Kidney epithelial cell (primary cell): Measurements from ENCODE around the gene F5. TPM values are rescaled to one million over a fixed set of nuclear protein-coding genes. Genes with fewer than 3 reads are reported as not detected.

Experiments used
- DNase-seq: peaks from one replicate; pipeline ENCODE4 v3.0.0-alpha.2; 2010; ENCODE audit warnings: low read depth
- H3K27me3 ChIP-seq: 2 replicates; pipeline ENCODE4 v1.6.0; 2011; ENCODE audit warnings: low read length; ENCODE audit not compliant: control insufficient read depth, insufficient read depth
- H3K36me3 ChIP-seq: 2 replicates; pipeline ENCODE4 v1.5.1; 2011; ENCODE audit warnings: low read length; ENCODE audit not compliant: control insufficient read depth, insufficient read depth
- H3K4me3 ChIP-seq: 2 replicates; pipeline ENCODE4 v1.5.1; 2011; ENCODE audit warnings: low read depth, mild to moderate bottlenecking, control low read depth, low read length
- total RNA-seq: library from RNA; depleted of rRNA; stranded (reverse); fragments of >200 nt; gene quantifications from 2 replicates; pipeline ENCODE4 v1.2.3, GENCODE V29; 2015
- TF ChIP-seq, protein P1 (sequence below): IDR thresholded peaks from 2 replicates; pipeline ENCODE4 v1.5.1; 2011; ENCODE audit warnings: mild to moderate bottlenecking, moderate library complexity, low read length, control low read depth, inconsistent platforms; ENCODE audit not compliant: insufficient read depth, poor library complexity, severe bottlenecking

The F5 gene
- total RNA-seq, 1 donor from 2014 or later, result not detected

DNA sequence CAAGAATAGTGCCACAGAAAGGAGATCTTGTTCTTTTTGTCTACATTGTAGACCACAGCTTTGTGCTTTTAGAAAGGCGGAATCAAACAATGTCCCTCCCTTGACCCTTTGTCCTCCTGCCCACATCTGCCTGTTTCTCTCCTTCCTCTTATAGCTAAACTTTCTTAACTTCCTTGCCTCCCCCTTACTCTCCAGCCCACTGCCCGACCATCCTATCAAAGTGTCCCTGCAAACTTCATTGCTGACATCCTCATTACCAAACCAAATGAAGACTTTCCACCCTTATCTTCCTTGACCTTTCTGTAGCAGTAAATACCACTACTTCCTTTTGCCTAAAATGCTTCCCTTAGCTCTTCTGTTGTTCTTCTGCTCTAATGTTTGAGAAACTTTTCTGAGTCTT lies 38.6 kb upstream of the F5 start:
- no peak overlapping the region for H3K4me3 ChIP-seq
- no peak for DNase-seq

DNA sequence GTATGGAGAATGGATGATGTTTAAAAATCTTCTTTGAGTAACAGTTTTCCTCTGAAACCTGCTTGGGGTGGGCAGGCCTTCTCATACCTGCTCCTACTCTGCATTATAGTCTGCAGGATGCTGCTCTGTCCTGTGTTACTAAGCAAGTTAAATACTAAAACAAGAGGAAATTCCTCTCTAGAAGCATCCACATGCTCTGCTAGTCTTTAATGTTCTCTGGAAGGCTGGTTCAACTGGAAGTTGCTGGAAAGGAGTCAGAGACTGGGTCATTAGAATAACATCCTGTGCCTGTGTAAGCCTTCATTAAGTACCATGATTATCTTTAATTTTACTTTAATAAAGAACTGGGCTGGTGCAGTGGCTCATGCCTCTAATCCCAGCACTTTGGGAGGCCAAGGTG lies 37.8 kb upstream of the F5 start:
- H3K4me3 ChIP-seq, result no peak overlapping the region
- TF ChIP-seq, protein P1, sequence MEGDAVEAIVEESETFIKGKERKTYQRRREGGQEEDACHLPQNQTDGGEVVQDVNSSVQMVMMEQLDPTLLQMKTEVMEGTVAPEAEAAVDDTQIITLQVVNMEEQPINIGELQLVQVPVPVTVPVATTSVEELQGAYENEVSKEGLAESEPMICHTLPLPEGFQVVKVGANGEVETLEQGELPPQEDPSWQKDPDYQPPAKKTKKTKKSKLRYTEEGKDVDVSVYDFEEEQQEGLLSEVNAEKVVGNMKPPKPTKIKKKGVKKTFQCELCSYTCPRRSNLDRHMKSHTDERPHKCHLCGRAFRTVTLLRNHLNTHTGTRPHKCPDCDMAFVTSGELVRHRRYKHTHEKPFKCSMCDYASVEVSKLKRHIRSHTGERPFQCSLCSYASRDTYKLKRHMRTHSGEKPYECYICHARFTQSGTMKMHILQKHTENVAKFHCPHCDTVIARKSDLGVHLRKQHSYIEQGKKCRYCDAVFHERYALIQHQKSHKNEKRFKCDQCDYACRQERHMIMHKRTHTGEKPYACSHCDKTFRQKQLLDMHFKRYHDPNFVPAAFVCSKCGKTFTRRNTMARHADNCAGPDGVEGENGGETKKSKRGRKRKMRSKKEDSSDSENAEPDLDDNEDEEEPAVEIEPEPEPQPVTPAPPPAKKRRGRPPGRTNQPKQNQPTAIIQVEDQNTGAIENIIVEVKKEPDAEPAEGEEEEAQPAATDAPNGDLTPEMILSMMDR, result no peak
- H3K27me3 ChIP-seq, result no peaks in the 10 kb centered on the region
- no peaks in the 10 kb centered on the region for H3K36me3 ChIP-seq
- DNase-seq, result no peak

More for the DNA sequence above, 38.6 kb upstream of the F5 start:
- TF ChIP-seq, protein P1, result no peak
- Histone ChIP-seq H3K36me3 (no peaks in the 10 kb centered on the region), H3K27me3 (no peaks in the 10 kb centered on the region)

DNA sequence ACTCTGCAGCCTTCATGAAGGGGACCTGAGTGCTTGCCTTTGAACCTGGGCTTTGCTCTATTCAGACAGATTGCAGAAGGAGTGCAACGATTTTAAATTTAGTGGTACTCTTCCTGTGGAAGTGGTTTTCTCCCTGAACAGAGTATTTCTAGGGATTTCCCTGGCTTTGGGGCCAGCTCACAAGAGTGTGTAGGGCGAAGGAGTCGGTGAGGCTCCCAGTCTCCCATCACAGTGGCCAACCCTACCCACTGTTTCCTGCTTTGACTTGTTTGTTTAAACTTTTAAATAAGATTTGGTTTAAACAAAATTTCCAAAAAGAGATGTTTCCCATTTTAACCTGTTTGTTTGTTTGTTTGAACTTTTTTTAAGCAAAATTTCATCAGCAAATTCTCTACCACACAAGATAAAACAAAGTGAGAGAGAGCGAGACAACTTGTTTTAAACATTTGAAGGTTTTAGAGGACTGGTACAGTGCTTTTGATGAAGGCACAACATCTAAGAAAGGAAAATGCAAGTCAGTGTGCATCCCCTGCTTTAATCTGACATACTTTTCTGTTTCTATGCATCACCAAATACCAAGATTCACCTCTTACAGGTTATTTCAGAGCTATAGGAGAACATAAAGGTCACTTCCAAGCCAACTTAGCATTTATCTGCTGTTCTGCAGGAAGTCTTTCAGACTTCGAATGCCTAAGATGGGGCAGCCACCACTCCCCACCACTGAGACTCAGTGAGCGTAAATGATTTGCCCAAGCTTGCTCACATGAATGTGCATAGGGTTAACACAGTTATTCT lies 37.0 kb upstream of the F5 start:
- Histone ChIP-seq H3K27me3 (no peaks in the 10 kb centered on the region), H3K36me3 (no peaks in the 10 kb centered on the region), H3K4me3 (no peak overlapping the region)
- TF ChIP-seq, protein P1, result no peak
- DNase-seq, result no peak

DNA sequence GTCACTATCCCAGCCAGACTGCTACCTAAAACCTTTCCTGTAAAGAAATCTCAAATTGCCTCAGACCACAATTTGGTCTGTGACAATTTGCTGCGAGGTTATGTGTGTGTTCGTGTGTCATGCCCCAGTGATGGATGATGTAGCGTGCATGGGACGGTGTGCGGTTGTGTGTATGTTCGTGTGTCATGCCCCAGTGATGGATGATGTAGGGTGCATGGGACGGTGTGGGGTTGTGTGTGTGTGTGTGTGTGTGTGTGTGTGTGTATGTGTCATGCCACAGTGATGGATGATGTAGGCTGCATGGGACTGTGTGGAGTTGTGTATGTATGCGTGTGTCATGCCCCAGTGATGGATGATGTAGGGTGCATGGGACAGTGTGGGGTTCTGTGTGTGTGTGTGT lies 34.3 kb upstream of the F5 start:
- Histone ChIP-seq H3K36me3 (no peaks in the 10 kb centered on the region), H3K27me3 (no peaks in the 10 kb centered on the region), H3K4me3 (no peak overlapping the region)
- no peak for DNase-seq
- TF ChIP-seq, protein P1, result no peak

DNA sequence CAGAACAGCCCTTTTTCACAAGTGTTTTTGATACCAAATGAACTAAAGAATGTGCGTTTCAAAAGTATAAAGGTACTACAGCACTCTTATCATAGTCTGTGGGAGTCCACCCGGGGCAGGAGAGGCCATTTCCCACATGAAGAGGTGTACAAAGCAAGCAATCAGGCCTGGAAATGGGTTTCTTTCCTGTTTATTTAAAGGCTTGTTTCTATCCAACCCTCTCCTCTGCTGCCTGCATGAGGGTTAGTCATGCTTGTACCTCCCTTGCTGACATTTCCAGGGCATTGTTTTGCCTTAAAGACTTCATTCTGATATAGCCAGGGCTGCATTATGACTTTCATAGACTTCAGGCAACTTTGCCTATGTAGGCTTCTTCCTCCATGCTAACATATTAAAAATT lies 32.1 kb upstream of the F5 start:
- no peaks in the 10 kb centered on the region for H3K27me3 ChIP-seq
- TF ChIP-seq, protein P1, result no peak
- no peaks in the 10 kb centered on the region for H3K36me3 ChIP-seq
- no peak overlapping the region for H3K4me3 ChIP-seq
- no peak for DNase-seq

DNA sequence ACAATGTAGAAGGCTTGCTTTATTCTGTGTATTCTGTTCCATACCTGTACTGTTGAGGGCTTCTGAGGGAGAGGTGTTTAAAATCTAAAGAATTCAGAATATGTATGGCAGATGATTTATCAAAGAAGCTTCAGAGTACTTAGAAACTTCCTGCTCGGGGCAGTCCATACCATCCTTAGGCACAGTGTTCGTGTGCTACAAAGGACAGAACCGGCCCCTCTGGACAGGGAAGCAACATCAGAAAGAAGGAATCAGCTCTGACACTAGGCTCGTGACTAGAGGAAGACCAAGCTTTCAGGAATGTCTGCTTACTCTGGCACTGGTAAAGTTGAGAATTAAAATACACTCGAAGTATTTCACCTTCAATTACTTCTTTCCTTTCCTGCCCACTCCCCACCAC lies 29.5 kb upstream of the F5 start:
- DNase-seq, result no peak
- no peaks in the 10 kb centered on the region for H3K36me3 ChIP-seq
- H3K4me3 ChIP-seq, result no peak overlapping the region
- TF ChIP-seq, protein P1, result no peak
- H3K27me3 ChIP-seq, result no peaks in the 10 kb centered on the region
